HepG2 (cell line): ENCODE measurements around the gene MPZL3. TPM values are rescaled to one million over a fixed set of nuclear protein-coding genes. Genes with fewer than 3 reads are reported as not detected.
A peak's percentile ranks its signal among the peaks of the same experiment; 100 is the strongest.

Experiments used
- ARNT2 ChIP-seq: sonication (generic); formaldehyde crosslinking; IDR thresholded peaks from 2 replicates; pipeline ENCODE4 v1.8.0; 2022; ENCODE audit warnings: mild to moderate bottlenecking, low read depth, missing genetic modification reagents, moderate library complexity
- ASH2L ChIP-seq: fragments of 300-600, 200-600 bp; sonication (generic); IDR thresholded peaks from 2 replicates; pipeline ENCODE4 v1.7.0; 2017; ENCODE audit warnings: low read depth, mild to moderate bottlenecking, moderate library complexity, mixed read lengths, low read length; ENCODE audit not compliant: insufficient read length
- BRD4 ChIP-seq: sonication (generic); formaldehyde crosslinking; IDR thresholded peaks from 2 replicates; pipeline ENCODE4 v1.4.0; 2020; ENCODE audit warnings: missing genetic modification reagents
- EP300 ChIP-seq, 3 experiments: sonication (generic) in 1 of 3; formaldehyde crosslinking in 1 of 3; IDR thresholded peaks; 2 replicates each; pipeline versions ENCODE4 v1.5.1 to v1.6.1; 2011 to 2020; ENCODE audit warnings: low read depth in 2 of 3, low read length in 2 of 3, borderline replicate concordance in 1 of 3, improper control_type of control experiment in 1 of 3, mild to moderate bottlenecking in 1 of 3, missing genetic modification reagents in 1 of 3, moderate library complexity in 1 of 3
- HMG20B ChIP-seq: conservative IDR thresholded peaks from 2 replicates; pipeline ENCODE4 v1.6.1; 2016; ENCODE audit warnings: missing genetic modification reagents, missing compliant biosample characterization
- HNRNPLL ChIP-seq: fragments of 200-400 bp; formaldehyde crosslinking; IDR thresholded peaks from 2 replicates; pipeline ENCODE4 v1.6.1; 2017; ENCODE audit warnings: mild to moderate bottlenecking, low read depth, low read length; ENCODE audit not compliant: poor library complexity, severe bottlenecking
- HOXA5 ChIP-seq: sonication (generic); formaldehyde crosslinking; IDR thresholded peaks from 2 replicates; pipeline ENCODE4 v1.4.0; 2020; ENCODE audit warnings: missing genetic modification reagents
- MED1 ChIP-seq: sonication (generic); formaldehyde crosslinking; IDR thresholded peaks from 2 replicates; pipeline ENCODE4 v1.4.0; 2020; ENCODE audit warnings: missing genetic modification reagents
- SETDB1 ChIP-seq: sonication (generic); formaldehyde crosslinking; IDR thresholded peaks from 2 replicates; pipeline ENCODE4 v1.5.1; 2020; ENCODE audit warnings: missing genetic modification reagents, mild to moderate bottlenecking, borderline replicate concordance
- SSRP1 ChIP-seq: IDR thresholded peaks from 2 replicates; pipeline ENCODE4 v1.6.1; 2016; ENCODE audit warnings: control low read depth
- ZNF317 ChIP-seq: sonication (generic); formaldehyde crosslinking; IDR thresholded peaks from 2 replicates; pipeline ENCODE4 v1.5.0; 2020; ENCODE audit warnings: mild to moderate bottlenecking, missing genetic modification reagents
- ZNF335 ChIP-seq: sonication (generic); formaldehyde crosslinking; IDR thresholded peaks from 2 replicates; pipeline ENCODE4 v1.4.0; 2020; ENCODE audit warnings: missing genetic modification reagents
- ZNF691 ChIP-seq: sonication (generic); formaldehyde crosslinking; IDR thresholded peaks from 2 replicates; pipeline ENCODE4 v1.4.0; 2020; ENCODE audit warnings: missing genetic modification reagents, low read depth, mild to moderate bottlenecking, borderline replicate concordance
- polyA plus RNA-seq, 8 experiments: library from polyadenylated mRNA; depleted of rRNA in 3 of 8; stranded (reverse) in 7 of 8; unstranded in 1 of 8; fragments of >200 nt; fragmentation: Illumina TruSeq in 4 of 8; extraction: Trizol in 4 of 8; gene quantifications; 2 replicates each; pipeline versions ENCODE4 v1.2.1 to v1.2.3, GENCODE V29; 2011 to 2016; ENCODE audit warnings: low read depth in 4 of 8, missing spikeins in 1 of 8, mixed read lengths in 1 of 8; ENCODE audit not compliant: insufficient read depth in 1 of 8
- total RNA-seq, 5 experiments: library from RNA; depleted of rRNA; stranded (reverse); fragments of >200 nt; fragmentation: Illumina TruSeq; extraction: Trizol; gene quantifications; 2 replicates each; pipeline ENCODE4 v1.2.3, GENCODE V29; 2016; ENCODE audit warnings: low read depth in 1 of 5
- TF ChIP-seq, protein P1 (sequence below): sonication (generic); formaldehyde crosslinking; IDR thresholded peaks from 2 replicates; pipeline ENCODE4 v1.4.0; 2020; ENCODE audit warnings: low read depth, mild to moderate bottlenecking, missing genetic modification reagents
- TF ChIP-seq, protein P2 (sequence below): sonication (generic); formaldehyde crosslinking; IDR thresholded peaks from 2 replicates; pipeline ENCODE4 v1.4.0; 2020; ENCODE audit warnings: low read depth, mild to moderate bottlenecking, missing genetic modification reagents
- TF ChIP-seq, protein P3 (sequence below): sonication (generic); formaldehyde crosslinking; IDR thresholded peaks from 2 replicates; pipeline ENCODE4 v1.4.0; 2020; ENCODE audit warnings: missing genetic modification reagents, borderline replicate concordance

Gene MPZL3
- total and polyA plus RNA-seq, 2 of the 13 experiments (the other 11 are each of a cell fraction or from before 2014, with no cell fraction given) = 5.3 to 9.3 TPM

GRCh38 chr11:118212131-118212725 is 39.9 kb downstream of the MPZL3 start (continued):
- TF ChIP-seq EP300 (IDR thresholded peaks at IDR 0.05; ENCODE audit: low read depth in 2 of 2, low read length in 2 of 2) (peak; percentile 80 to 95; a peak in 3 of 4 replicates), EP300 (CRISPR knock-in tag; IDR thresholded peaks at IDR 0.05; ENCODE audit: borderline replicate concordance) (peak; percentile 98), ZNF317 (CRISPR knock-in tag) (peak; percentile 74; the same call in 1 of the 2 replicates), HMG20B (peak; percentile 73; the same call in 1 of the 2 replicates), BRD4 (CRISPR knock-in tag) (peak; percentile 82), ASH2L (peak; percentile 82), ZNF335 (CRISPR knock-in tag) (peak; percentile 58; the same call in 1 of the 2 replicates), SETDB1 (CRISPR knock-in tag) (no peak), ZNF691 (CRISPR knock-in tag) (peak; percentile 77; the same call in 1 of the 2 replicates), HOXA5 (0 out of 2 replicates have a peak, but pooled peaks have one; percentile 60), MED1 (CRISPR knock-in tag) (peak; percentile 96), SSRP1 (CRISPR knock-in tag) (no peak), HNRNPLL (no peak), ARNT2 (CRISPR knock-in tag) (peak; percentile 56; the same call in 1 of the 2 replicates)
- TF ChIP-seq, protein P1, sequence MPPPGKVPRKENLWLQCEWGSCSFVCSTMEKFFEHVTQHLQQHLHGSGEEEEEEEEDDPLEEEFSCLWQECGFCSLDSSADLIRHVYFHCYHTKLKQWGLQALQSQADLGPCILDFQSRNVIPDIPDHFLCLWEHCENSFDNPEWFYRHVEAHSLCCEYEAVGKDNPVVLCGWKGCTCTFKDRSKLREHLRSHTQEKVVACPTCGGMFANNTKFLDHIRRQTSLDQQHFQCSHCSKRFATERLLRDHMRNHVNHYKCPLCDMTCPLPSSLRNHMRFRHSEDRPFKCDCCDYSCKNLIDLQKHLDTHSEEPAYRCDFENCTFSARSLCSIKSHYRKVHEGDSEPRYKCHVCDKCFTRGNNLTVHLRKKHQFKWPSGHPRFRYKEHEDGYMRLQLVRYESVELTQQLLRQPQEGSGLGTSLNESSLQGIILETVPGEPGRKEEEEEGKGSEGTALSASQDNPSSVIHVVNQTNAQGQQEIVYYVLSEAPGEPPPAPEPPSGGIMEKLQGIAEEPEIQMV (CRISPR knock-in tag) = peak; percentile 74; the same call in 1 of the 2 replicates
- TF ChIP-seq, protein P2, sequence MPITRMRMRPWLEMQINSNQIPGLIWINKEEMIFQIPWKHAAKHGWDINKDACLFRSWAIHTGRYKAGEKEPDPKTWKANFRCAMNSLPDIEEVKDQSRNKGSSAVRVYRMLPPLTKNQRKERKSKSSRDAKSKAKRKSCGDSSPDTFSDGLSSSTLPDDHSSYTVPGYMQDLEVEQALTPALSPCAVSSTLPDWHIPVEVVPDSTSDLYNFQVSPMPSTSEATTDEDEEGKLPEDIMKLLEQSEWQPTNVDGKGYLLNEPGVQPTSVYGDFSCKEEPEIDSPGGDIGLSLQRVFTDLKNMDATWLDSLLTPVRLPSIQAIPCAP (CRISPR knock-in tag) = no peak
- TF ChIP-seq, protein P3, sequence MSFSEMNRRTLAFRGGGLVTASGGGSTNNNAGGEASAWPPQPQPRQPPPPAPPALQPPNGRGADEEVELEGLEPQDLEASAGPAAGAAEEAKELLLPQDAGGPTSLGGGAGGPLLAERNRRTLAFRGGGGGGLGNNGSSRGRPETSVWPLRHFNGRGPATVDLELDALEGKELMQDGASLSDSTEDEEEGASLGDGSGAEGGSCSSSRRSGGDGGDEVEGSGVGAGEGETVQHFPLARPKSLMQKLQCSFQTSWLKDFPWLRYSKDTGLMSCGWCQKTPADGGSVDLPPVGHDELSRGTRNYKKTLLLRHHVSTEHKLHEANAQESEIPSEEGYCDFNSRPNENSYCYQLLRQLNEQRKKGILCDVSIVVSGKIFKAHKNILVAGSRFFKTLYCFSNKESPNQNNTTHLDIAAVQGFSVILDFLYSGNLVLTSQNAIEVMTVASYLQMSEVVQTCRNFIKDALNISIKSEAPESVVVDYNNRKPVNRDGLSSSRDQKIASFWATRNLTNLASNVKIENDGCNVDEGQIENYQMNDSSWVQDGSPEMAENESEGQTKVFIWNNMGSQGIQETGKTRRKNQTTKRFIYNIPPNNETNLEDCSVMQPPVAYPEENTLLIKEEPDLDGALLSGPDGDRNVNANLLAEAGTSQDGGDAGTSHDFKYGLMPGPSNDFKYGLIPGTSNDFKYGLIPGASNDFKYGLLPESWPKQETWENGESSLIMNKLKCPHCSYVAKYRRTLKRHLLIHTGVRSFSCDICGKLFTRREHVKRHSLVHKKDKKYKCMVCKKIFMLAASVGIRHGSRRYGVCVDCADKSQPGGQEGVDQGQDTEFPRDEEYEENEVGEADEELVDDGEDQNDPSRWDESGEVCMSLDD (CRISPR knock-in tag) = no peak
